ENCODE results near the gene RCC1.
"Not testable (repeated sequence)": the region's sequence is repeated elsewhere in the genome, so short reads cannot be mapped to it uniquely, and the experiment has no call there.

Gene RCC1

GRCh38 chr1:28512058-28512611 is 6.3 kb downstream of the RCC1 start:
- no peak for DNase-seq (ENCODE audit: low read depth in 2 of 2)

DNA sequence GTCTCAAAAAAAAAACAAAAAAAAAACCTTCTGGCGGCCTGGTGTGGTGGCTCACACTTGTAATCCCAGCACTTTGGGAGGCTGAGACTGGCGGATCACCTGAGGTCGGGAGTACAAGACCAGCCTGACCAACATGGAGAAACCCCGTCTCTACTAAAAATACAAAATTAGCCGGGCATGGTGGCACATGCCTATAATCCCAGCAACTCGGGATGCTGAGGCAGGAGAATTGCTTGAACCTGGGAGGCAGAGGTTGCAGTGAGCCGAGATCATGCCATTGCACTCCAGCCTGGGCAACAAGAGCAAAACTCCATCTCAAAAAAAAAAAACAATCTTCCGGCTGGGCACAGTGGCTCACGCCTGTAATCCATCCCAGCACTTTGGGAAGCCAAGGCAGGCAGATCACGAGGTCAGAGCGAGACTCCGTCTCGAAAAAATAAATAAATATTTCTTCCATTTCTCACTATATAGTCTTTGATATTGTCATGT is 8.6 kb downstream of the RCC1 start:
- not testable (repeated sequence) for DNase-seq (ENCODE audit: low read depth in 2 of 2)

- DNase-seq (ENCODE audit: low read depth in 2 of 2): no peak
These were observed 10.7 kb downstream of the RCC1 start for GRCh38 chr1:28516518-28516956.

DNA sequence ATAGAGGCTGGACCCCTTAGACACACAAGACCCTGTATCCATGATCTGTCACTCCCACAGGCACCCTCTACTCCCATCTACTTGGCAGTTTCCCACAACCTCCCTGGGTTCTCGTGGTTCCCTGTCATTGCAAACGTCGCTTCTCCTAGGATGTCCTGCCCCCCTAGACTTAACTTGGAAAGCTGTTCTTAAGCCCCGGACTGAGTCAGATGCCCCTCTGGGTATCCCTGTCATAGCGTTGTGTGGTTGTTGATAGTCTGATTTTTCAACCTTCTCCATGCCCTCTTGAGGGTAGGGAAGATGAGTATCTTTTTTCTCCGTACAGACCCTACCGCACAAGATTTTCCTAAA is 11.8 kb downstream of the RCC1 start:
- no peak for DNase-seq (ENCODE audit: low read depth in 2 of 2)

GRCh38 chr1:28518000-28518744 is 12.3 kb downstream of the RCC1 start:
- peak; percentile 75 to 76 for DNase-seq (ENCODE audit: low read depth in 2 of 2)

GRCh38 chr1:28518745-28519341 is 13.0 kb downstream of the RCC1 start:
- no peak for DNase-seq (ENCODE audit: low read depth in 2 of 2)

GRCh38 chr1:28519946-28520725 is 14.3 kb downstream of the RCC1 start:
- no peak for DNase-seq (ENCODE audit: low read depth in 2 of 2)

GRCh38 chr1:28520796-28521195 is 15.0 kb downstream of the RCC1 start:
- DNase-seq (ENCODE audit: low read depth in 2 of 2): not testable (repeated sequence)

DNA sequence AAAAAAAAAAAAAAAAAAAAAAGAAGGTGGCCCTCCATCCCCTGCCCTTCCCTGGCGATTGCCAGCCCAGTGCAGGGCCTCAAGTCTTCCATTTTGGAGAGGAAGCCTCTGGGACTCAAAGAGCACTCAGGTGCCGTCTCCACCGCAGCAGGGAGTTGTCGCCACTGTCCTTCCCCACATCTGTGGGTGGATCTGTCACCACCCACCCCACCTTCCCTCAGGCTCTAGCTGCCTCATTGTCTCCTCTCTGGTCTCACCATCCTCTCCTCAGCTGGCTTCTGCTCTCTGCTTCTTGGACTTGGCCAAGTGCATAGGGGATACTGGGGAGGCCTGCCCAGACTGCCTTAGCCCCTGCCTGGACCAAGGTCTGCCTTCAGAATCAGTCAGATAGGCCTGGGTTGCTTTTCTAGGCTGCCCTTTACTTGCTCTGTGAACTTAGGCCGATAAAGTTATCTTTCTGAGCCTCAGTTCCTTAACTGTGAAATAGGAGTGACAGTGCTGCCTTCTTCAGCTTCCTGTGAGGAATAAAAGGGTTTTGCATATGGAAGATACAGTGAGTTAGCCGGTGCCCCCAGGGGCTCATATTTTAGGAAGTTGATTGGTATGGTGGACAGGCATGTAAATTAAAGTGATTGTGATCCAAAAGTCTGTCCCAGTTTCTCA is 15.8 kb downstream of the RCC1 start:
- DNase-seq (ENCODE audit: low read depth in 2 of 2): no peak

GRCh38 chr1:28522537-28522936 is 16.7 kb downstream of the RCC1 start:
- DNase-seq (ENCODE audit: low read depth in 2 of 2): not testable (repeated sequence)

DNA sequence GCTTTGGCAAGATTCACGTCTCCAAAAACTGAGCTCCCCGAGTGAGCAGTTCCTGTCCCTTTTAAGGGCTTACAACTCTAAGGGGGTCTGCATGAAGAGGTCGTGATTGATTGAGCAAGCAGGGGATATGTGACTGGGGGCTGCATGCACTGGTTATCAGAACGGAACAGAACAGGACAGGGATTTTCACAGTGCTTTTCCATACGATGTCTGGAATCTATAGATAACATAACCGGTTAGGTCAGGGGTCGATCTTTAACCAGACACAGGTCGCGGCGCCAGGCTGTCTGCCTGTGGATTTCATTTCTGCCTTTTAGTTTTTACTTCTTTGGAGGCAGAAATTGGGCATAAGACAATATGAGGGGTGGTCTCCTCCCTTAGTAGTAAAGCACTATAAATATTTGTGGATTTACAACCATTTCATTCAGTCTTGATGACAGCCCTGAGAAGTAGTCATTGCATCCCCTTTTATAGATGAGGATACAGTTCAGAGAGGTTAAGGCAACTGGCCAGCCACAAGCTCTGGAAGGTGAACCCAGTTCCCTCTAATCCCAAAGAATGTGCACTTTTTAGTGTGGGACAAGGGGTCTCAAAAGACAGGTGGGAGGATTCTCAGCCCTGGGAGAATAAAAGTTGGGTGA is 19.3 kb downstream of the RCC1 start:
- DNase-seq (ENCODE audit: low read depth in 2 of 2): not testable (repeated sequence)

DNA sequence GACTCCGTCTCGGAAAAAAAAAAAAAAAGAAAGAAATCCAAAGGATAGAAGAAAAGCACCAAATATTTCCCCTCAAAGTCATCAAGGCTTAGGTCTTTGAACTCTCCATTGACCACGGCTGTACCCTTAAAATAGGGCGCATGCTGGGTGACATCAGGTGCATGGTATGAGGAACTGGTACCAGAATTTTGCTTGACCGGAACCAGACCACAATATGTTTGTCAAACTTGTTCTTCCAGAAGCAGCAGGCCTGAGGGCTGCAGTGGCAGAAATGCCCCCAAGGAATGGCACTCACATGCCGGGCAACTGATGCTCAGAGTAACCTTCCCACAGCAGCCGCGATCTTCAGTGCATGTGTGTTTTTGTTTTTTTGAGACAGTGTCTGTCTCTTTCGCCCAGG is 21.0 kb downstream of the RCC1 start:
- DNase-seq (ENCODE audit: low read depth in 2 of 2): no peak

- DNase-seq (ENCODE audit: low read depth in 2 of 2): no peak
These were observed 24.6 kb downstream of the RCC1 start for GRCh38 chr1:28530456-28530855.

- no peak for DNase-seq (ENCODE audit: low read depth in 2 of 2)
These were observed 28.8 kb downstream of the RCC1 start for GRCh38 chr1:28534671-28535070.

DNA sequence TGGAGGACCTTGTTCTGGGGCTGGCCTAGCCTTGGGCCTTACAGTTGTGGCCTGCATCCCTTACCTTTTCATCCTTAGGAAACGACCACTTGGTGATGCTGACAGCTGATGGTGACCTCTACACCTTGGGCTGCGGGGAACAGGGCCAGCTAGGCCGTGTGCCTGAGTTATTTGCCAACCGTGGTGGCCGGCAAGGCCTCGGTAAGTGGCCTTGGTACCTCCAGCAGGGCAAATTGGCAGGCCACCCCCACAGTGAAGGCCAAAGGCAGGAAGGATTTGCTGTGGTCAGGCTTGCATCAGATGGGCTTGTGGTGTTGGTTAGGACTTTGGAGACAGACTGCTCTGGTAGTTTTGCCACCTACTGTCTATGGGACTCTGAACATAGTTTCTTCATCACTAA is 29.3 kb downstream of the RCC1 start:
- no peak for DNase-seq (ENCODE audit: low read depth in 2 of 2)

DNA sequence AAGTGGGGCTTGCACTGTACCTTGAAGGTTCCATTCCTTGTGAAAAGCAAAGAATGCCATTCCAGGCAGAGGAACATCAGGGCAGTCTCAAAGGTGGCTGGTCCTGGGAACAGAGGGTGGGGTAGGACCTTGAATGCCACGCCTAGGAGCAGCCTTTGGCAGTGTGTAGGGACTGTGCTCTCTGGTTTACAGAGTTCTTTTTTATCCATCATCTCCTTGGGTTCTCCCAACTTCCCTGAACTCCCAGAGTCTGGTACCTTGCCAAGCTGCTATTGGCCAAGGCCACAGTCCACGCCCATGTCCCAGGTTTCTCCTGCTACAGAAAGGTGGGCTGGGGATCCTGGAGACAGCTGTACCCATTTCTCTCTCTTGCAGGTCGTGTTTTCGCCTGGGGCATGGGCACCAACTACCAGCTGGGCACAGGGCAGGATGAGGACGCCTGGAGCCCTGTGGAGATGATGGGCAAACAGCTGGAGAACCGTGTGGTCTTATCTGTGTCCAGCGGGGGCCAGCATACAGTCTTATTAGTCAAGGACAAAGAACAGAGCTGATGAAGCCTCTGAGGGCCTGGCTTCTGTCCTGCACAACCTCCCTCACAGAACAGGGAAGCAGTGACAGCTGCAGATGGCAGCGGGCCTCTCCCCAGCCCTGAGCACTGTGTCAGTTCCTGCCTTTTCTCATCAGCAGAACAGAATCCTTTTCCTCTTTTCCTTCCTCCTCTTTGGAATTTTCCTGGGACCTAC is 31.8 kb downstream of the RCC1 start:
- no peak for DNase-seq (ENCODE audit: low read depth in 2 of 2)

DNA sequence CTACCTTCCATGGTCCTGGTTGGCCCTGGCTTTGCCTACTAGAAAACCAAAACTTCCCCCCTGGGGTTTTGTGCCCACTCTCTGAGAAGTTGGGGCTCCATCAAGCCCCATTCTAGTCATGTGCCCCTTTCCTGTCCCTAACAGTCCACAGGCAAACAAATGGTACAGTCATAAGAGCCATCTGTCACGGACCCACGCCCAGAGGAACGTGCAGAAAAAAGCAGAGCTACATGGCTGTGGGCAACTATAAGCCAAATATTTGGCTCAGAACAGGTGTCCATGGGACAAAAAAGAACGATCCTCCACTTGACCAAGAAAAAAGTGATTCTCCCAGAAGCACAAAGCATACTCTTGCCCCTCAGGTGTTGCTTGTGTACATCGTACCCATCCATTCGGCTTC is 32.4 kb downstream of the RCC1 start:
- no peak for DNase-seq (ENCODE audit: low read depth in 2 of 2)

DNA sequence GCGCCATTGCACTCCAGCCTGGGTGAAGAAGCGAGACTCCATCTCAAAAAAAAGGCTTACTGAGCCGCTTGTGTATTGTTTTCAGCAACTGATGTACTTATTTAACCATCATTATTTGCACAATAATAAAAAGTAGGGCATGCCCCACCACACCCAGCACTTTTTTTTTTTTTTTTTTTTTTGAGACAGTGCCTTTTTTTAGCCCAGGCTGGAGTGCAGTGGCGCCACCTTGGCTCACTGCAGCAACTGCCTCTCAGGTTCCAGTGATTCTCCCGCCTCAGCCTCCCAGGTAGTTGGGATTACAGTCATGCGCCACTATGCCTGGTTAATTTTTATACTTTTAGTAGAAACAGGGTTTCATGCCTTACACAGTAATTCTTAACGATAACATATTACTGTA is 34.8 kb downstream of the RCC1 start:
- DNase-seq (ENCODE audit: low read depth in 2 of 2): no peak

GRCh38 chr1:28541414-28542015 is 35.7 kb downstream of the RCC1 start:
- not testable (repeated sequence) for DNase-seq (ENCODE audit: low read depth in 2 of 2)

DNA sequence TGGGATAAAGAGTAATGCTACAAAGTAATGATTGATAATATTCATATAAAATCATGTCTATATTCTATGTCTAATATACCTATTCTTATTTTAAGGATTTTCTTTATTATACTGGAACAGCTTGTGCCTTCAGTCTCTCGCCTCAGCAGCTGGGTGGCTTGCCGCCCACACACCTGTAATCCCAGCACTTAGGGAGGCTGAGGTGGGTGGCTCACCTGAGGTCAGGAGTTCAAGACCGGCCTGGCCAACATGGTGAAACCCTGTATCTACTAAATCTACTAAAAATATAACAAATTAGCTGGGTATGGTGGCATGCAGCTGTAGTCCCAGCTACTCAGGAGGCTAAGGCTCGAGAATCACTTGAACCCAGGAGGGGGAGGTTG is 39.4 kb downstream of the RCC1 start:
- DNase-seq (ENCODE audit: low read depth in 2 of 2): no peak
